ENCODE measurements around the gene RUBCNL. TPM values are rescaled to one million over a fixed set of nuclear protein-coding genes. Genes with fewer than 3 reads are reported as not detected.

Gene RUBCNL
- polyA plus RNA-seq, 1 of the 3 experiments (the other 2 are of a cell fraction): 0.07 TPM

DNA sequence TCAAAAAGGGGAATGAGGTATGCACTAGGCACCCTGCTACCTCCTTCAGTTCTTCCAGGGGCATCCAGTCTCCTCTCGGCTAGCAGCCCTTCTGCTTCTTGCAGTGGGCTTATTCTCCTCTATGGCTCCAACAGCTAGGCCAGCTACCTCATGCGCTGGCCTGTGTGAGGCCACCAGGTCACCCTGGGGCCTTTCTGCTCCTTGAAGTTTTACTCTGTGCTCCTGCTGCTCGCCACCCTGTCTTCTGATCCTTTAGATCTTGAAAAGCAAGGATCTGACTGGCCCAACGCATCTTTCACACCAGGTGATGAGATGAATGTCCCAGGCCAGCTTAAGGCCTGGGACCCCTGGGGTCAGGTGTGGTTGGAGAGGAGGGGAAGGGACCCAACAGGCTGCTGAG lies 66.2 kb downstream of the RUBCNL start:
- CTCF ChIA-PET: interaction anchor here (0.8 to 2.5 kb wide), 12 partner anchors 11 to 238 kb away, joined by 3 to 10 read pairs (median 4); no protein-coding TSS in a partner anchor
- Histone ChIP-seq H3K9ac (no peak overlapping the region), H3K4me1 (ENCODE audit: control insufficient read depth in 1 of 2, insufficient read depth in 2 of 2, low read depth in 1 of 2, low read length in 1 of 2) (no peaks in the 10 kb centered on the region), H3K36me3 (replicated peaks in 1 of 2; ENCODE audit: control insufficient read depth in 1 of 2, insufficient read depth in 2 of 2, low read length in 1 of 2) (no peaks in the 10 kb centered on the region), H3K4me3 (ENCODE audit: low read depth in 2 of 2, low read length in 1 of 2) (no peak overlapping the region), H3K79me2 (ENCODE audit: insufficient read depth) (no peaks in the 10 kb centered on the region), H3K27me3 (ENCODE audit: insufficient read depth) (no peaks in the 10 kb centered on the region), H2AFZ (ENCODE audit: low read depth) (no peak overlapping the region), H3F3A (replicated peaks; ENCODE audit: insufficient read depth) (no peaks in the 10 kb centered on the region), H3K9me2 (no peaks in the 10 kb centered on the region), H4K20me1 (ENCODE audit: insufficient read depth) (no peaks in the 10 kb centered on the region), H3K27ac (ENCODE audit: low read depth in 2 of 2, low read length in 1 of 2) (no peak overlapping the region), H3K4me2 (no peak overlapping the region), H3K9me3 (no peaks in the 10 kb centered on the region)
- no peak for DNase-seq
- POLR2A ChIA-PET: no interaction called here
- WGBS (ENCODE audit: low lambda C conversion rate): 77% methylated on average over 4 of the region's 4 CpGs
- TF ChIP-seq SIN3A (IDR thresholded peaks at IDR 0.05; ENCODE audit: borderline replicate concordance, low read depth, low read length) (no peak), NRF1 (IDR thresholded peaks at IDR 0.05; ENCODE audit: low read depth, low read length) (no peak), NFIC (IDR thresholded peaks at IDR 0.05; ENCODE audit: borderline replicate concordance) (no peak), POLR2AphosphoS5 (IDR thresholded peaks at IDR 0.05; ENCODE audit: low read depth, low read length) (no peak)
- TF ChIP-seq, protein P1, sequence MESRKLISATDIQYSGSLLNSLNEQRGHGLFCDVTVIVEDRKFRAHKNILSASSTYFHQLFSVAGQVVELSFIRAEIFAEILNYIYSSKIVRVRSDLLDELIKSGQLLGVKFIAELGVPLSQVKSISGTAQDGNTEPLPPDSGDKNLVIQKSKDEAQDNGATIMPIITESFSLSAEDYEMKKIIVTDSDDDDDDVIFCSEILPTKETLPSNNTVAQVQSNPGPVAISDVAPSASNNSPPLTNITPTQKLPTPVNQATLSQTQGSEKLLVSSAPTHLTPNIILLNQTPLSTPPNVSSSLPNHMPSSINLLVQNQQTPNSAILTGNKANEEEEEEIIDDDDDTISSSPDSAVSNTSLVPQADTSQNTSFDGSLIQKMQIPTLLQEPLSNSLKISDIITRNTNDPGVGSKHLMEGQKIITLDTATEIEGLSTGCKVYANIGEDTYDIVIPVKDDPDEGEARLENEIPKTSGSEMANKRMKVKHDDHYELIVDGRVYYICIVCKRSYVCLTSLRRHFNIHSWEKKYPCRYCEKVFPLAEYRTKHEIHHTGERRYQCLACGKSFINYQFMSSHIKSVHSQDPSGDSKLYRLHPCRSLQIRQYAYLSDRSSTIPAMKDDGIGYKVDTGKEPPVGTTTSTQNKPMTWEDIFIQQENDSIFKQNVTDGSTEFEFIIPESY (IDR thresholded peaks at IDR 0.05; ENCODE audit: borderline replicate concordance, low read depth): no peak
- TF ChIP-seq, protein P2, sequence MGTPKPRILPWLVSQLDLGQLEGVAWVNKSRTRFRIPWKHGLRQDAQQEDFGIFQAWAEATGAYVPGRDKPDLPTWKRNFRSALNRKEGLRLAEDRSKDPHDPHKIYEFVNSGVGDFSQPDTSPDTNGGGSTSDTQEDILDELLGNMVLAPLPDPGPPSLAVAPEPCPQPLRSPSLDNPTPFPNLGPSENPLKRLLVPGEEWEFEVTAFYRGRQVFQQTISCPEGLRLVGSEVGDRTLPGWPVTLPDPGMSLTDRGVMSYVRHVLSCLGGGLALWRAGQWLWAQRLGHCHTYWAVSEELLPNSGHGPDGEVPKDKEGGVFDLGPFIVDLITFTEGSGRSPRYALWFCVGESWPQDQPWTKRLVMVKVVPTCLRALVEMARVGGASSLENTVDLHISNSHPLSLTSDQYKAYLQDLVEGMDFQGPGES (IDR thresholded peaks at IDR 0.05; ENCODE audit: low read depth, low read length): no peak

DNA sequence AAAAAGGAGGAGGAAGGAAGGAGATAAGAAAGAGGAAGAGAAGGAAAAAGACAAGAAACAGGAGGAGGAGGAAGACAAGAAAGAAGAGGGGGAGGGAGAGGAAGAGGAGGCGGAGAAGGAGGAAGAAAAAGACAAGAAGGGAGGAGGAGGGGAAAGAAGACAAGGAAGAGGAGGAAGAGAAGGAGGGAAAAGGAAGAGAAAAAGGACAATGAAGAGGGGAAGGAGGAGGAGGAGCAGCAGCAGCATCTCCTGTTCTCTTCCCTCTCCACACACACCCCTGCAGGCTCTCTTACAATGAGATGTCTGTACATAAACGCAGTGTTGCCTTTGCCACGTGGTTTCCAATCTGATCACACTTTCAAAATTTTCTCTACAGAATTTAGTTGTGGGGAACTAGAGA lies 66.6 kb downstream of the RUBCNL start:
- POLR2A ChIA-PET: no interaction called here
- Histone ChIP-seq H3K4me2 (no peak overlapping the region), H3K9me2 (no peaks in the 10 kb centered on the region), H3K27ac (ENCODE audit: low read depth in 2 of 2, low read length in 1 of 2) (no peak overlapping the region), H3K27me3 (ENCODE audit: insufficient read depth) (no peaks in the 10 kb centered on the region), H4K20me1 (ENCODE audit: insufficient read depth) (no peaks in the 10 kb centered on the region), H3K79me2 (ENCODE audit: insufficient read depth) (no peaks in the 10 kb centered on the region), H3K9me3 (no peaks in the 10 kb centered on the region), H3K9ac (no peak overlapping the region), H3F3A (replicated peaks; ENCODE audit: insufficient read depth) (no peaks in the 10 kb centered on the region), H3K36me3 (replicated peaks in 1 of 2; ENCODE audit: control insufficient read depth in 1 of 2, insufficient read depth in 2 of 2, low read length in 1 of 2) (no peaks in the 10 kb centered on the region), H3K4me1 (ENCODE audit: control insufficient read depth in 1 of 2, insufficient read depth in 2 of 2, low read depth in 1 of 2, low read length in 1 of 2) (no peaks in the 10 kb centered on the region), H2AFZ (ENCODE audit: low read depth) (no peak overlapping the region), H3K4me3 (ENCODE audit: low read depth in 2 of 2, low read length in 1 of 2) (no peak overlapping the region)
- TF ChIP-seq, protein P3, sequence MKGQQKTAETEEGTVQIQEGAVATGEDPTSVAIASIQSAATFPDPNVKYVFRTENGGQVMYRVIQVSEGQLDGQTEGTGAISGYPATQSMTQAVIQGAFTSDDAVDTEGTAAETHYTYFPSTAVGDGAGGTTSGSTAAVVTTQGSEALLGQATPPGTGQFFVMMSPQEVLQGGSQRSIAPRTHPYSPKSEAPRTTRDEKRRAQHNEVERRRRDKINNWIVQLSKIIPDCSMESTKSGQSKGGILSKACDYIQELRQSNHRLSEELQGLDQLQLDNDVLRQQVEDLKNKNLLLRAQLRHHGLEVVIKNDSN (IDR thresholded peaks at IDR 0.05; ENCODE audit: borderline replicate concordance, low read depth): no peak
- no peak for TF ChIP-seq EZH2phosphoT487 (IDR thresholded peaks at IDR 0.05; ENCODE audit: borderline replicate concordance, low read depth)
- no peak for TF ChIP-seq TEAD4 (IDR thresholded peaks at IDR 0.05; ENCODE audit: borderline replicate concordance, insufficient read depth)
- no peak for TF ChIP-seq TCF12 (IDR thresholded peaks at IDR 0.05)
- no peak for TF ChIP-seq ELF1 (IDR thresholded peaks at IDR 0.05)
- TF ChIP-seq NFIC (IDR thresholded peaks at IDR 0.05; ENCODE audit: borderline replicate concordance): no peak
- TF ChIP-seq, protein P4, sequence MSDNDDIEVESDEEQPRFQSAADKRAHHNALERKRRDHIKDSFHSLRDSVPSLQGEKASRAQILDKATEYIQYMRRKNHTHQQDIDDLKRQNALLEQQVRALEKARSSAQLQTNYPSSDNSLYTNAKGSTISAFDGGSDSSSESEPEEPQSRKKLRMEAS (IDR thresholded peaks at IDR 0.05; ENCODE audit: low read depth): no peak
- no peak for TF ChIP-seq NRF1 (IDR thresholded peaks at IDR 0.05; ENCODE audit: low read depth, low read length)
- TF ChIP-seq, protein P1 (IDR thresholded peaks at IDR 0.05; ENCODE audit: borderline replicate concordance, low read depth): no peak
- no peak for TF ChIP-seq MXI1 (IDR thresholded peaks at IDR 0.05; ENCODE audit: low read depth, low read length)
- TF ChIP-seq, protein P2 (IDR thresholded peaks at IDR 0.05; ENCODE audit: low read depth, low read length): no peak
- TF ChIP-seq YY1 (IDR thresholded peaks at IDR 0.05; ENCODE audit: low read depth): no peak
- TF ChIP-seq JUND (IDR thresholded peaks at IDR 0.05): no peak
- no peak for TF ChIP-seq GATA2 (CRISPR knock-in tag; IDR thresholded peaks at IDR 0.05)
- WGBS (ENCODE audit: low lambda C conversion rate): 64% methylated on average over 3 of the region's 3 CpGs
- DNase-seq: no peak
- CTCF ChIA-PET: interaction anchor here (1.4 to 2.5 kb wide), 4 partner anchors 22 to 160 kb away, joined by 3 to 10 read pairs (median 8); no protein-coding TSS in a partner anchor
